AG08396 (cell line): ENCODE results near the gene PHTF2.
"Not testable (repeated sequence)": the region's sequence is repeated elsewhere in the genome, so short reads cannot be mapped to it uniquely, and the experiment has no call there.

Experiments
- DNase-seq: peaks from one replicate; pipeline ENCODE4 v3.0.0; 2012; ENCODE audit warnings: low spot score, mixed read lengths

The PHTF2 gene

DNA sequence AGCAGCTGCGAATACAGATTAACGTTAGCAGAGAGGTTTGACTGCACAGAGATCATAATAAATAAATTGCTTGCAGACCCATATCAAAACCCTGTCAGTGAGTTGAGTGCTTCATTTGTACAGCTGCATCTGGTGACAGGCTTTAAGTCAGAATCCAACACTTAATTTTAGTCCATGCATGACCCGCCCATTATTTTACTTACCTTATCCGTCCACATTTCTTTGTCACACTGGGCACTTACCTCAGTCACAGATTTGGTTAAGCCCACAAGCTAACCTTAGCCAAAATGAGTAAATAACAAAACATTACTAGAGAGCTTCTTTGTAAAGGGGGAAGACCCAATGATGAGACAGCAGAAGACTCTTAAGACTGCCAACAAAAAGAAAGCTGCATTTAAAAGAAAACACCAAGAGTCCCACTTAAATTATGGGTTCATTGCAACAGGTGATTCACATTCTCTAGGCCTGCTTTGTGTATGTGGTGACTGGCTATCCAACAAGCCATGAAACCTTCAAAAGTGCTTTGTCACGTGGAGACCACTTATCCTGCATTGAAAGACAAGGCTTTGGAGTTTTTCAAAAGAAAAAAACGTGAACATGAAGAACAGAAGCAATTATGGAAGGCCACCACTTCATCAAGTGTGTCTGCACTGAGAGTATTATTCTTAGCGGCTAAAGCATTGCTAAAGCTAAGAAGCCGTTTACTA is 32.2 kb downstream of the PHTF2 start:
- no peak for DNase-seq

GRCh38 chr7:77831481-77831880 is 32.9 kb downstream of the PHTF2 start:
- no peak for DNase-seq

DNA sequence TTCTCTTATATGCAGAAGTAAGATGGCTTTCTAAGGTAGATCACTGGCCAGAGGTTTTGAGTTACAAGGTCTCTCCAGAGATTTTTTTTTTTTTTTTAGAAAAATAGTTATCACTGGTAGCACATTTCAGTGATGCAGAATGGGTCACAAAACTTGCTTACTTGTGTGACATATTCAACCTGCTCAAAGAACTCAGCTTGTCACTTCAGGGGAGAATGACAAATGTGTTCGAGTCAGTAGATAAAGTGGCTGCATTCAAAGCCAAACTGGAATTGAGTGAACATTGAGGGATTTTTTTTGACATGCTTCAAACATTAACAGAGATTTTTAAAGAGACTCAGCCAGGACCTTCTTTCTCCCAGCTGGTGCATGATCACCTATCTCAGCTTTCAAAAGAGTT is 33.4 kb downstream of the PHTF2 start:
- DNase-seq = no peak

GRCh38 chr7:77833136-77833535 is 34.6 kb downstream of the PHTF2 start:
- no peak for DNase-seq

DNA sequence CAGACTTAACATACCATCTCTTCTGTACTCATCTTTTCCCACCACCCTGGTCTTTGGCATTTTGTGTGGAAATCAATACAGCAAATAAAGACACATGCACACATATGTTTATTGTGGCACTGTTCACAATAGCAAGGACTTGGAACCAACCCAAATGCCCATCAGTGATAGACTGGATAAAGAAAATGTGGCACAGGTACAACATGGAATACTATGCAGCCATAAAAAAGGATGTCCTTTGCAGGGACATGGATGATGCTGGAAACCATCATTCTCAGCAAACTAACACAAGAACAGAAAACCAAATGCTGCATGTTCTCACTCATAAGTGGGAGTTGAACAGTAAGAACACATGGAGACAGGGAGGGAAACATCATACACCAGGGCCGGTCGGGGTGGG is 37.9 kb downstream of the PHTF2 start:
- DNase-seq = not testable (repeated sequence)

DNA sequence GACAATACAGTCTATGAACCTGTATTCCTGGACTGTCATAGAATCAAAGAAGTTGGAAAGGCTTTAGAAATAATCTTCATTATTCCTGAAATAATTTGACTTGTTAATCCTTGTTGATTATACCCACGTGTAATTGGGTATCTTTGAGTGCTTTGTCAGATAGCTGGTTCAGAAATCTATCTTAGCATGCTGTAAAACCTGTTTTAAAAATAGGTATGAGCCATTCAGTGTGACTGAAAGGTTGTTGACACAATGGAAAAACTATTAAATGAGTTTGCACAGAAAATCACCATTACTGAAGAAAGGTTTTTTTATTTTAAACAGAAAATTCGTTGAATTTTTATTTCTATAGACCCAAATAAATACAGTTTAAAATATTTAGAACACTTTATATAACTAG is 38.7 kb downstream of the PHTF2 start:
- no peak for DNase-seq

- no peak for DNase-seq
These were observed 39.4 kb downstream of the PHTF2 start for GRCh38 chr7:77837966-77838365.

DNA sequence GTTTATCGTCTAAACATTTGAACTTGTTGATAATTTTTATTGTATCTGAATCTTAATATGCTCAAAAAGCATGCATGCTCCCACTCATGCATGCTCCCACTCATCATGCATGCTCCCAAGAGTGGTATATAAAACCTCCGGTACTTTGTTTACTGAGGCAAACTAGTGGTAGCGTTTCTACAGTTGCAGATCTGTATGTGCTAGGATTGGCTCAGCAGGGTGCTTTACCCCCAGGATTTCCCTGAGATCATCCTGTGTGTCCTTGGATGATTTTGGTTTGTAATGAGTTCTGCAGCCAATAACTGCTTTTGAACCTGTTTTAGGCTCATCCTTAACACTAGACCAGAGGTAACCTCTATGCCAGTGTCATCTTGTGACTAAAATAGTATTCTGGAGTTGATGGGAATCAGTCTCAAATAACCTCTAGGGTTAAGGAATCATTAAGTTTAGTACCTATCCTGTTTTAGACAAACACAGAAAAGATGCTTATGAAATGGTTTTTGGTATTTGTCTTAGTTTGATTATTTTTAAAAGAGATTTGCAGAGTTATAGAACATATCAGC is 40.4 kb downstream of the PHTF2 start:
- DNase-seq = no peak

- no peak for DNase-seq
These were observed 41.3 kb downstream of the PHTF2 start for GRCh38 chr7:77839919-77840318.

GRCh38 chr7:77843194-77843593 is 44.6 kb downstream of the PHTF2 start:
- no peak for DNase-seq

DNA sequence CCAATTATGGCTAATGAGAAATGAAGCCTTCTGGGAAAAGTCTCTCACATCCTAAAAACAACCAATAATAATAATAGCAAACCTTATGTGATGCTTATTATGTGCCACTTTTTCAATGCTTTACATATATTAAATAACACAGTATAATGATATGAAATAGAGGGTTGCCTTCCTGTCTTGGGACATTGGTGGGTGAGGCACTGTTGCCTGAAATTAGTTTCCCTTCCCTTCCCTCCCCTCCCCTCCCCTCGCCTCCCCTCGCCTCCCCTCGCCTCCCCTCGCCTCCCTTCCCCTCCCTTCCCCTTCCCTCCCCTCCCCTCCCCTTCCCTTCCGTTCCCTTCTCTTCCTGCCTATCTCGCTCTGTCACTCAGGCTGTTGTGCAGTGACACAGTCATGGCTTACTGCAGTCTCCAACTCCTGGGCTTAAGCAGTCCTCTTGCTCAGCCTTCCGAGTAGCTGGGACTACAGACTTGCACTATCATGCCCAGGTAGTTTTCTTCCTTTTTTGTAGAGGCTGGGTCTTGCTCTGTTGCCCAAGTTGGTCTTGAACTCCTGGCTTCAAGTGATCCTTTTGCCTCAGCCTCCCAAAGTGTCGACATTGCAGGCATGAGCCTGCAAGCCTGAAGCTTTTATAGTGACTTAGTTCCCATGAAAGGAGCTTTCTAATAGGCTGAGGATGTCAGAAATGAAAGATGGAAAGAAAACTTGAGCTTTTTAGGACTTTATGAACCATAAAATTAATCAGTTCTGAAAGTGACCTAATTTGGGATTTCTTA is 47.9 kb downstream of the PHTF2 start:
- DNase-seq = no peak

DNA sequence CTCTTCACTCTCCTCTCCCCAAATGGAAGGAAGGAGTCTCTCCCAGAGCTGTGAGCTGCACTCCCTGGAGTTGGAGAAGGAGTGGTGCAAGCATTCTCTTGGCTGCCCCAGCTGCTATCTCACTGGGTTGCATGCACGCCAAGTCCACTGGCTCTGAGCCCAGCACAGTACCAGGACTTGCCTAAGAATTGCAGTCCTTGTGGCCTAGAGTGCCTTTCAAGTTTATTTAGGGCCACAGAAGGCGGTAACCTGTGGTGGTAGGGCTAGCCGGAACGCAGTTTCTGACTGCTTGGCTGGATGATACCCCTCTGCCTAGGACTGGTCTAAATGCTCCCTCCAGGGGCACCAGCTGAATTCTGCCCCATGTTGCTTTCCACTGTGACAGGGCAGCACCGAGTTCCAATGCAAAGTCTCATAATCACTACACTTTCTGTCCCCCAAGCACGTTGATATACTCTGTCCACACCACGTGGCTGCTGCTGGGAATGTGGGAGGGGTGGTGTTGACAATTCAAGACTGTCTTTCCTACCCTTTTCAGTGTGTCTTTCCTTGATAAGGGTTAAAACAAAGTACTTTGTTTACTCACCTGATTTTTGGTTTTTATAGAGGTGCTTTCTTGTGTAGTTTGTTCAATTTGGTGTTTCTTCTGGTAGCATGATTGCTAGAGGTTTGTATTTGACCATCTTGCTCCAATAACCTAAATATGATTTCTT is 57.0 kb downstream of the PHTF2 start:
- DNase-seq = no peak

- no peak for DNase-seq
These were observed 59.7 kb downstream of the PHTF2 start for GRCh38 chr7:77858278-77858677.

DNA sequence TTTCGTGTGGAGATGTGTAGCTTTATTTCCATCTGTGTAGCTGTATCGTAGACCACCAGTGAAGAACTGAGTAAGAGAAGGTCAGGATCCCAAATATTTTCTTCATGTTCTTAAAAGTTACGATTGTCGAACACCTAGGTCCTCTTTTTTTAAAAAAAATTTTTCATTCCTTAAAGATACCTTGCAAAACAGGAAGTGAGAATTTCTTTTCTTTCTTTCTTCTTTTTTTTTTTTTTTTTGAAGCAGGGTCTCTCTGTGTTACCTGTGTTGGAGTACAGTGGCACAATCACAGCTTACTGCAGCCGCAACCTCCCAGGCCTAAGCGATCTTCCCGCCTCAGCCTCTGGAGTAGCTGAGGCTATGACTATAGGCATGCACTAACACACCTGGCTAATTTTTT is 60.8 kb downstream of the PHTF2 start:
- no peak for DNase-seq

DNA sequence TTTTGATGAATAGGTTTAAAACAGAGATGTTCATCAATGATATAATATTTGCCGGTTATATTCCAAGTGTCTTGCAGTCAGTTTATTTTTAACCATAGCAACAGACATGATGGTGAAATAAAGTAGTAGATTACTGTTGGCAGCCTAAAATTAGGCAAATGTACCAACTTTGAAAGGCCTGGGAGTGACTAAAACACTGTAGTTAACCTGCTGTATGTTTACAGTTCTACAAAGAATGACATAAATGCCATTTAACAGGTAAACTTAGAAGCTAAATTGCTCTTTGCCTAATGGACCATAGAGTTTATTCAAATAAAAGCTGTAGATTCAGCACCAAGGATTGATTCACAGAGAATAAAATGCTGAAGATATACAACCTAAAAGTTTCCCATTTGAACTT is 64.1 kb downstream of the PHTF2 start:
- no peak for DNase-seq

GRCh38 chr7:77863860-77864259 is 65.3 kb downstream of the PHTF2 start:
- DNase-seq = no peak

DNA sequence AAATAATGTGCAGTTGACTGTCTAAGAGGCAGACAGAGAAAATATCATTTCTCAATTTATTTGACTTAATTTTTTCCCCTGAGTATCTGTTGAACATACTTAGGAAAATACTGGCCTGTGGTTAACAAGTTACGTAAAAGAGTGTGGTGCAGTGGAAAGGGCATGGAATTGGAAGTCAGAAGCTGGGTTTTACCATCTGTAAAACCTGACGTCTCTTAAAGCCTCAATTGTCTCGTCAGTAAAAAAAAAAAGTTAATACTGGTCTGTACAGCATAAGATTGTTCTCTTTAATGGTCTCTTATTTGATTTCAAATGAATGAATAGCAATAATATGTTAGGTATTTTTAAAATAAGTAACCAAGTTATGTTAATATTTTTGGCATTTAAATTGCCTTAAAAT is 67.8 kb downstream of the PHTF2 start:
- DNase-seq = peak; percentile 18

- no peak for DNase-seq
These were observed 68.4 kb downstream of the PHTF2 start for GRCh38 chr7:77866786-77867536.

DNA sequence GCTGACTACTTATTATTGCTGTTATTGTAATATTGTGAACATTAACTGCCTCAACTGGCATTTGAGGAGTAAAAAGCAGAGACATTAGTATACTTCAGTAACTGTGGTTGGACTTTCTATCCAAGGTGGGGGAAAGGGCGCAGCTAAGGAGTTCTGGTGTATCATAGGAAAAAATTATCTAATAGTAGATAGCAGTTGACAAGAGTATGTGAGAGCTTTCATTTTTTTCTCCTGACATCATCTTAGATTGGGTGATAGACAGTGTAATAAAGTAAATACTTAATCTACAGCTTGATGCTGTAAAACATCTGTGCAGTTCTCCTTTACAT is 68.9 kb downstream of the PHTF2 start:
- DNase-seq = no peak

DNA sequence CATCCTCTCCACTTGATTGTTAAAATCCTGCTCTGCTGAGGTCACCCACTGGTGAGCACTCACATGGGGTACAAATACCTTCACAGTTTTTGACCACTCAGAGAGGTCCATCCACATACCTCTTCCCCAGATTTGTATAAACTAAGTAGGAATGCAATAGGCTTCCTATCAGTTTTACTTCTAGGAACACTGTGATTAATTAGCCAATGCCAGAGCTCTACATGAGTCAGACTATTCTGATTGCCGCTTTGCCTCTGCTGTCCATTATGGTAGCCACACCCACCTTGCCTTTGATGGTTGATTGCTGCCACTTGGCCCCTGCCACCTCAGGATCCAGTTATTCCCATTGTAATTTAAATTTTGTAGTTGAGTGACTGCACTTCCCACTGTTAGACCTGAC is 73.7 kb downstream of the PHTF2 start:
- DNase-seq = not testable (repeated sequence)

GRCh38 chr7:77873416-77874327 is 75.1 kb downstream of the PHTF2 start:
- not testable (repeated sequence) for DNase-seq
